ENCODE data around the gene MTUS2.

MTUS2 gene

DNA sequence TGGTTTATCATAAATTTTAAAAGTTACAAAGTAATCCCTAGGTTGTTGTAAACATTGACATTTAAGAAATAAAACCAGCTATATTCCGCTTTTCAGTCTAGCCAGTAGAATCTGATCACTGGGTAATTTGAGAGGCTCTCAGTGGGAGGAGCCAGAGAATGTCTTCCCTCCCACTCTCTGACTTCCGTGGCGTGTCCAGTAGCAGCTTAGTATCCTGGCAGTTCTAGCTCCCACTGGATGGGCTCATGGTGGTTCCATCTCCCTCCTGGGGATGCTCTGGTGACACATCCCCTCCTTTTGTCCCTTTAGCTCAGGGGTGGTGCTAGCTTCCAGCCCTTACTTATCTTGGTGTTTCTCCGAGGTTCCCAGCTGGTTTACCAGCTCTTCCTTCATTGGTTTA, 34.5 kb downstream of the MTUS2 start:
- in situ Hi-C loops (cut with HindIII; ENCODE audit: low sequenced_read_pairs), result no loop called here

- in situ Hi-C loops (cut with HindIII; ENCODE audit: low sequenced_read_pairs), result no loop called here
Measured at GRCh38 chr13:28856287-28856686, 36.1 kb downstream of the MTUS2 start.

- in situ Hi-C loops (cut with HindIII; ENCODE audit: low sequenced_read_pairs), result no loop called here
Measured at GRCh38 chr13:28859069-28859468, 38.9 kb downstream of the MTUS2 start.

DNA sequence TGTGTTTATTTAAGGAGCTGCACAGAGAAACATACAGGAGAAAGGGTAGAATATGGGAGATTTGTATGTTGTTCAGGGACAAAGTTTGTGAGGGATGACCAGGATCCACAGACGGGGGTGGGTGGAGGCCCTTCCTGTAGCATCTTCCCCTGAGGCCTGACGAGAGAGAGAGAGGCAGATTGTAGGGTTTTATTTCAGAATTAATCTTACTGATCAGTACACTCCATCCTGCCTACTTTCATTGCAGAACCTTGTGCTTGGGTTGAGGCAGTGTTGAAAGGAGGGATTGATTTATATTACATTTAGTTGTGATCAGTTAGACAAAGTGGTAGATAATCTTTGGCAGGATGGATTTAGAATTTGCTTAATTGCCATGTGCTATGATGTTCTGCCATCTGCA, 39.6 kb downstream of the MTUS2 start:
- in situ Hi-C loops (cut with HindIII; ENCODE audit: low sequenced_read_pairs), result no loop called here

GRCh38 chr13:28864544-28864943, 44.4 kb downstream of the MTUS2 start:
- in situ Hi-C loops (cut with HindIII; ENCODE audit: low sequenced_read_pairs), result no loop called here

GRCh38 chr13:28865149-28865744, 45.1 kb downstream of the MTUS2 start:
- in situ Hi-C loops (cut with HindIII; ENCODE audit: low sequenced_read_pairs), result no loop called here

DNA sequence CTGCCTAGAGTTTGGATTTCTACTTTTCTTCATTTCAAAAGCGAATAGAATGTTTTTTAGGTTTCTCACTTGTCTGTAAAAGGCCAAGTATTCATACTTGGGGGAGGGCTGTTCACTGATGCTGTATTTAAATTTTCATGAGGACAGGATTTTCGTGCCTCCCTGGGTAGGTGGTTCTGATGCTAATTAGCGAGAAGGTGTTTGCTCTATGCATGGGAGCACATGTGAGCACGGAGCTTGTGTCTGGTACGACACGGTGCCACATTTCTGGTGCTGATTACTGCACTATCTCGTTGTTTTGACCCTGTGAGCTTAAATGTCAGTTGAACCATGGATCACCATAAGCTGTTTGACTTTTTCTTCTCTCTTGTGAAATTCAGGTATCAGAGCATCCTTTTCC, 45.8 kb downstream of the MTUS2 start:
- in situ Hi-C loops (cut with HindIII; ENCODE audit: low sequenced_read_pairs), result no loop called here

DNA sequence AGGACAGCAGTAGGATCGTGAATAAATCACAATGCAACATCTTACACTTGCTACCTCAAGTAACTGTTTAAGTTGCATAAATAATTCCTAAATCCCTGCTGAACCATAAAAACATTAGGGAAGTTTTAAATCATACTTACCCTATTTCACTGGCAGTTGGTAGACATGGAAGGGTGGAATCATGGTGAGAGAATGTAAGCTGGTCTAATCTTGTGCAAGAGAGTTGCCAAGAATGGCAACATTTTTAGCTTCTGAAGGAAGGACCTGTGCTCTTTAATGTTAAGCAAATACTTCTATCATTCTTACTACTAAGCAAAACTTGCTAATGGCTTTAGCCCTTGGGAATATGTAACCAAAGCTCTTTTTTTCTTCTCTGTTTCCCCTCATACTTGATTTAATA, 46.8 kb downstream of the MTUS2 start:
- in situ Hi-C loops (cut with HindIII; ENCODE audit: low sequenced_read_pairs), result no loop called here

DNA sequence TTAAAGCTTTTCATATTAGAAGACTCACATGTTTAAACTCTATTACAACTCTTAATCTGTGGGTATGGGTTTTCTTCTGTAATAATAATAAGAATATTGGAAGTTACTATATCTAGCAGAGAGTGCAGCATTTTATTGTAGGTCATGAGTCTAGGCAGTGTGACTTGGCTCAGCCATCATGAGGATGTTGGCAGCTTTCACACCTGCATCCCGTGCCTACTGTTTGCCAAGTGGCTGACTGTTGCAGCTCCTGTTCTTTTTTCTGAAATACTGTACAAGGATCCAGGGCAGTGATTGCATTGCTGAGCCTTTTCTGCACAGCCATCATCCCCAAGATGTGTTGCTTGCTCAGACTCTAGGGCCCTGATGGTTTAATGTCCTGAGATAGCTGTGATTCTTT, 47.4 kb downstream of the MTUS2 start:
- in situ Hi-C loops (cut with HindIII; ENCODE audit: low sequenced_read_pairs), result no loop called here

DNA sequence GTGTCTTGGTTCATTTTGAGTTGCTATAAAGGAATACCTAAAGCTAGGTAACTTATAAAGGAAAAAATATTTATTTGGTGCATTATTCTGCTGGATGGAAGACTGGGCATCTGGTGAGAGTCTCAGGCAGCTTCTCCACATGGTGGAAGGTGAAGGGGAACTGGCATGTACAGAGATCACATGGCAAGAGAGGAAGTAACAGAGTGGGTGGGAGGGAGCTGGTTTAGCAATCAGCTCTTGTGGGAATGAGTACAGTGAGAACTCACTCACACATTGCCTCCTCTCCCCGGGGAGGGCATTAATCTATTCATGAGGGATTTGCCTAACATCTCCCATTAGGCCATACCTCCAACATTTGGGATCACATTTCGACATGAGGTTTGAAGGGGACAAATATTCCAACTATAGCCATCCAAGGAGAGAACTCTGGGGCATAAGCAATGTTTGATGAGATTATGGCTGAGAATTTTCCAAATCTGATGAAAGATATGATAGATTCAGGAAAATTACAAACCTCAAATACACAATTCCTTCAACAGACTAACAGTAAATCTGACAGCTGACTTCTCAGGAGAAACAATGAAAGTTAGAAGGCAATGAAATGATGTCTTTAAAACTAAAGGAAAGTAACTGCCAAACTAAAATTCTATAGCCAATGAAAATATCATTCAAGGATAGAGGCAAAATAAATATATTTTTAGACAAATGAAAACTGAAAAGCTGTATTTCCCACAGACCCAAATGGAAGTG, 52.5 kb downstream of the MTUS2 start:
- in situ Hi-C loops (cut with HindIII; ENCODE audit: low sequenced_read_pairs), result no loop called here

DNA sequence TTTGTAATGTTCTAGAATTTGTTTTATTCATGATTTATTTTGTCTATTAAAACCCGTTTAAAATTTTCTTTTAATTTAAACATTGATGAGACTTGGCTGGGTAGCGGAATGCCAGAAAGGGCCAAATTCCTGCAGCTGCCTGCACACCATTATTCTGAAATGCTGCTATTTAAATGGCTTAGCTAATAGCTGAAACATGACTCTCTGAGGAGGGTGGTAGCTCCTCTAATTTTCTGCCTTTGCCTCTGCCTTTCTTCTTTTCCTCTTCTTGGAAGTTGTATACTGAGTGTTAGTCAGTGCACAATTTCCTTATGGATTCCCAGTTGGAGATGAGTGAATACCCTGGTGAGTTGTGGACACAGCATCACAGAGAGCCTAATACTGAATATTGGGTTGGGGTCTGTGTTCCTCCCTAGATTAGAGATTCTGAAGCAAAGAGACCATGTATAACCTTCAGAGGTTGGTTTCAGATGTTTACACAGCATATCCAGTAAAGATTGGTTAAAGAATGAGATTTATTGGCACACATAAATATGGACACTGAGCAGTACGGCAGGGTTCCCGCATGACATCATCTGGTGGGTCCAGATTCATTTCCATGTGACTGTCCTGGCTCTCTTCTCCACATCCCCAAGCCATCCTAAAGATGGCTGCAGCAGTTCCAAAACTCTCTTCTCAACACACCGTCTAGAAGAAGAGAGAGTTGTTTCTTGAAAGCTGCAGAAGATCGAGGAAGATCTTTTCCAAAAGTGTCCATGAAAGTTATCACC, 55.9 kb downstream of the MTUS2 start:
- in situ Hi-C loops (cut with HindIII; ENCODE audit: low sequenced_read_pairs), result no loop called here

GRCh38 chr13:28877408-28877807, 57.3 kb downstream of the MTUS2 start:
- in situ Hi-C loops (cut with HindIII; ENCODE audit: low sequenced_read_pairs), result no loop called here

- in situ Hi-C loops (cut with HindIII; ENCODE audit: low sequenced_read_pairs), result no loop called here
Measured at GRCh38 chr13:28885181-28885580, 65.0 kb downstream of the MTUS2 start.

GRCh38 chr13:28889086-28889732, 69.1 kb downstream of the MTUS2 start:
- in situ Hi-C loops (cut with HindIII; ENCODE audit: low sequenced_read_pairs), result no loop called here

DNA sequence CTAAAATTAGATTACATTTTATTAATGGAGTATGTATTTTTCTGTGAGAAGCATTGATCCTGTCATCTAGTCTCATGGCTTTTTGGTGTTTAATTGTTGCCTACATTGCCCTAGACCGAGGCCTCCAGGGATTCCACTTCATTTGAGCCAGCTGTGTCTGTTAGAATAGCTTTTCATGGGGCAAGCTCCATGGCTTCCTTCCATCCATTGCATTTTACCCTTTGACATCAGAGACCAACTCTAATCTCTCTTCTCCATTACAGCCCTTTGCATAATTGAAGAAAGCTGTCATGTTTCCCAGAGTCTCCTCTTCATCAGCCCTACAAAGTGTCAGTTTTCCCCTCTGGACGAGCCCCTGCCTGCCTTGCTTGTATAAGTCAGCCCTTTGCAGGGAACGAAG, 70.6 kb downstream of the MTUS2 start:
- in situ Hi-C loops (cut with HindIII; ENCODE audit: low sequenced_read_pairs), result no loop called here

DNA sequence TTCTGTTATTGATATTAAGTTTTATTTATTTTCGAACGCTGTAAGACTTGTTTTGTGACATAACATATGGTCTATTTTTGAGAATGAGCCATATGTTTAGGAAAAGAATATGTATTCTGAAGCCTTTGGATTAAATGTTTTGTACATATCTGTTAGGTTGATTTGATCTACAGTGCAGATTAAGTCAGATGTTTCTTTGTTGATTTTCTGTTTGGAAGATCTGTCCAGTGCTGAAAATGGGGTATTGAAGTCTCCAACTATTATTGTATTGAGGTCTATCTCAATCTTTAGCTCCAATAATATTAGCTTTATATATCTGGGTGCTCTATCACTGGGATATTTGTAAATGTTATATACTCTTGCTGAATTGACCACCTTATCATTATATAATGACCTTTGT, 97.9 kb downstream of the MTUS2 start:
- in situ Hi-C loops (cut with HindIII; ENCODE audit: low sequenced_read_pairs), result no loop called here

DNA sequence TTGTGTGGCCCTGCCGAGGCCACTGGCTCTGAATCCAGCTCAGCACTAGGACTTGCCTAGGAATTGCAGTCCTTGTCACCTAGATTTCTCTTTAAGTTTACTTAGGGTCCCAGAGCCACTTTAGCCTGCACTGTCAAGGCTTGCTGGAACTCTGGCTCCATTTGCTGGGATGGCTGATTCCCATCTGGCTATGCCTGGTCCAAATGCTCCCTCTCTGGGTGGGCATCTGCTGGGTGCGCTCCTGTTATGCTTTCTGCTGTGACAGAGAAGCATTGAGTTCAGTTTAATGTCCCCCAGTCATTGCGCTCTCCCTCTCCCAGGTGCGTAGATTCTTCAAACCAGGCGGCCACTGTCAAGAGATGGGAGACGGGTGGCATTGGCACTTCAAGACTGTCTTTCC, 102.2 kb downstream of the MTUS2 start:
- in situ Hi-C loops (cut with HindIII; ENCODE audit: low sequenced_read_pairs), result no loop called here

GRCh38 chr13:28935104-28935503, 115.0 kb downstream of the MTUS2 start:
- in situ Hi-C loops (cut with HindIII; ENCODE audit: low sequenced_read_pairs), result no loop called here

DNA sequence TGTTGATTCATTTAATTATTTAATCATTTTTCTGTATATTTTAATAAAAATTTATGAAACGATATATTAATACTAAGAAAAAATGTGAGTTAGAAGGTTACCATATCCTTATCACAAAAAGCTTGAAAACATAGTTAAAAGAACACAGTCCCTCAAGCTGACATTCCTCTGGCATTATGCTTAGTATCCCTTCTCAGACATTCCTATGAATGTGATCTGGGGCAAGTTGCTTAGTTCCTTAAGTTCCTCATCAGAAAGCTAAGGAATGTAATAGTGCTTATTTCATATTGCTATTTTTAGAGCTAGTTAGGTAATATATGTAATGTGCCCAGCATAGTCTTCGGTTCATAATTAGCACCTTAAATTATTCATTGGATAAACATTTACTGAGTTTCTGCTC, 122.8 kb downstream of the MTUS2 start:
- in situ Hi-C loops (cut with HindIII; ENCODE audit: low sequenced_read_pairs), result no loop called here

DNA sequence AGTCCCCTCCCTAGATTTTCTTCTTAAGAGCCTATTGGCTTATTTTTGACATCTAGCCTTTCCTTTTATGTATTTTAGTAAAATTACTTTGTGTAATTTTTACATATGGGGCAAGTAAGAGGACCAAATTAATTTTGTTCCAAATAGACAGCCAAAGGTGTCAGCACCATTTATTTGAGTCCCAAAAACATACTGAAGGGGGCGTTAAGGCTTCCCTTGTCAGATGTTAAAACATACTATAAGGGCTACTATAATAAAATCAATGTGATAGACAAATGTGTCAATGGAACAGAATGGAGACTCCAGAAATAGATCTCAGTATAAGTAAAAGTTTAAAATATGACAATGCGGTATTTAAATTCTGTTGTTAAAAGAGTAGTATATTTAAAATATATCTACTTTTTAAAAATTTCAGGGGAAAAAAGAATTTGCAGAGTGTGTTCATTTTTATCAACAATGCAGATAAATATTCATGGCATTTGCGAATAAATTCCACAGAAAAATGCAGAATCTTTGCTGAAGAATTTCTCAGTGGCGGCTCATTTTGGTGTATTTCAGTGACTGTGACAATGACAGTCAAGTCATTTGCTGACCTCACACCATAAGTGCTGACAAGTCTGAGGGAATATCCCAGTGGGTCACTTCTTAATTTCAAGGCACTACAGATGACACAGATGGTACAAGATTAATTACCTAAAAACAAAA, 133.7 kb downstream of the MTUS2 start:
- in situ Hi-C loops (cut with HindIII; ENCODE audit: low sequenced_read_pairs), result no loop called here

DNA sequence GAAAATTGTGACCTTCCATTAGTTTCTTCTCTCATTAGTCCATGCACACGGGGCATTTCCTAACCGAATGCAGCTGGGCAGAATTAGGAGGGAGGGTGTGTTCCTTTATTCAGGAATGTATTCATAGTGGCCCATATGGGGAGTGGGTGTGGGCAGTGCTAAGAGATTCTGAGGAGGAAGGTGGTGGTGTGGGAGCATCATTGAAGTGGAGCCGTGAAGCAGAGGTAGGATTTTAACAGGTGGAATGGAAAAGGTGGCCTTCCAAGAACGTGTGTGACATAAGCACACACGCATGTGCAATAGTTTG, 134.2 kb downstream of the MTUS2 start:
- in situ Hi-C loops (cut with HindIII; ENCODE audit: low sequenced_read_pairs), result no loop called here

All from endothelial cell of hepatic sinusoid (primary cell).